ENCODE results near the gene SLC39A3.
"Not testable (repeated sequence)": the region's sequence is repeated elsewhere in the genome, so short reads cannot be mapped to it uniquely, and the experiment has no call there.

SLC39A3 gene

GRCh38 chr19:2723345-2723715, 16.5 kb downstream of the SLC39A3 start:
- DNase-seq (ENCODE audit: low read depth in 3 of 3, low spot score in 1 of 3): no peak

- DNase-seq (ENCODE audit: low read depth in 3 of 3, low spot score in 1 of 3): no peak
These were observed 17.1 kb downstream of the SLC39A3 start for GRCh38 chr19:2722541-2723344.

- no peak for DNase-seq (ENCODE audit: low read depth in 3 of 3, low spot score in 1 of 3)
These were observed 18.0 kb downstream of the SLC39A3 start for GRCh38 chr19:2721570-2722540.

- no peak for DNase-seq (ENCODE audit: low read depth in 3 of 3, low spot score in 1 of 3)
These were observed 18.8 kb downstream of the SLC39A3 start, which contains the start of gene DIRAS1 for GRCh38 chr19:2720777-2721569. Gene DIRAS1, minus strand, starts transcription at chr19:2721372. Its CDS starts 3,566 bp downstream, at chr19:2717806.

GRCh38 chr19:2719920-2720776, 19.7 kb downstream of the SLC39A3 start:
- DNase-seq (ENCODE audit: low read depth in 3 of 3, low spot score in 1 of 3): no peak

GRCh38 chr19:2719232-2719735, 20.5 kb downstream of the SLC39A3 start:
- no peak for DNase-seq (ENCODE audit: low read depth in 3 of 3, low spot score in 1 of 3)

GRCh38 chr19:2717638-2718541, 21.9 kb downstream of the SLC39A3 start:
- DNase-seq (ENCODE audit: low read depth in 3 of 3, low spot score in 1 of 3): no peak

- DNase-seq (ENCODE audit: low read depth in 3 of 3, low spot score in 1 of 3): no peak
These were observed 22.8 kb downstream of the SLC39A3 start for GRCh38 chr19:2716722-2717637.

- no peak for DNase-seq (ENCODE audit: low read depth in 3 of 3, low spot score in 1 of 3)
These were observed 23.6 kb downstream of the SLC39A3 start for GRCh38 chr19:2716275-2716650.

GRCh38 chr19:2715470-2716274, 24.1 kb downstream of the SLC39A3 start:
- no peak for DNase-seq (ENCODE audit: low read depth in 3 of 3, low spot score in 1 of 3)

GRCh38 chr19:2714531-2715269, 25.1 kb downstream of the SLC39A3 start:
- DNase-seq (ENCODE audit: low read depth in 3 of 3, low spot score in 1 of 3): no peak

GRCh38 chr19:2714102-2714501, 25.7 kb downstream of the SLC39A3 start:
- not testable (repeated sequence) for DNase-seq (ENCODE audit: low read depth in 3 of 3, low spot score in 1 of 3)

GRCh38 chr19:2713170-2713569, 26.6 kb downstream of the SLC39A3 start:
- DNase-seq (ENCODE audit: low read depth in 3 of 3, low spot score in 1 of 3): not testable (repeated sequence)

- no peak for DNase-seq (ENCODE audit: low read depth in 3 of 3, low spot score in 1 of 3)
These were observed 28.0 kb downstream of the SLC39A3 start for GRCh38 chr19:2711875-2712205.

GRCh38 chr19:2711172-2711874, 28.5 kb downstream of the SLC39A3 start:
- DNase-seq (ENCODE audit: low read depth in 3 of 3, low spot score in 1 of 3): no peak

GRCh38 chr19:2706251-2706650, 33.6 kb downstream of the SLC39A3 start:
- DNase-seq (ENCODE audit: low read depth in 3 of 3, low spot score in 1 of 3): no peak
